Measurements from ENCODE around the gene ARMC9. TPM values are rescaled to one million over a fixed set of nuclear protein-coding genes. Genes with fewer than 3 reads are reported as not detected.

Gene ARMC9
- total and polyA plus RNA-seq, 2 donors (not counting 3 experiments of a cell fraction or from before 2014, with no cell fraction given), result 16.4 to 24.2 TPM

GRCh38 chr2:231398585-231398984 is 200.2 kb downstream of the ARMC9 start:
- FAIRE-seq (no peak), DNase-seq (ENCODE audit: low read depth, low spot score) (no peak)
- Histone ChIP-seq H3K4me2 (ENCODE audit: insufficient read depth, low read length) (no peak overlapping the region), H3K9ac (replicated peaks; ENCODE audit: extremely low read depth, insufficient read depth, low read length) (no peak overlapping the region), H3K9me3 (replicated peaks; ENCODE audit: control insufficient read depth, insufficient read depth, low read length) (no peaks in the 10 kb centered on the region), H3K4me3 (replicated peaks in 1 of 3; ENCODE audit: insufficient read depth in 1 of 3, low read depth in 1 of 3, low read length in 3 of 3) (no peak overlapping the region), H3K4me1 (ENCODE audit: control insufficient read depth, extremely low read depth, insufficient read depth, low read length) (no peaks in the 10 kb centered on the region), H2AFZ (ENCODE audit: low read depth, low read length) (no peak overlapping the region), H3K36me3 (ENCODE audit: control insufficient read depth in 2 of 2, extremely low read depth in 1 of 2, insufficient read depth in 2 of 2, low read length in 2 of 2) (no peaks in the 10 kb centered on the region), H4K20me1 (replicated peaks; ENCODE audit: control insufficient read depth, extremely low read depth, insufficient read depth, low read length) (no peaks in the 10 kb centered on the region), H3K9me1 (replicated peaks; ENCODE audit: control insufficient read depth, extremely low read depth, insufficient read depth, low read length) (no peaks in the 10 kb centered on the region), H3K79me2 (ENCODE audit: control insufficient read depth, insufficient read depth, low read length) (no peaks in the 10 kb centered on the region), H3K27me3 (ENCODE audit: control insufficient read depth in 2 of 2, insufficient read depth in 2 of 2, low read length in 2 of 2) (peaks cover 0 to 8% of the 10 kb centered on the region in 2 experiments), H3K27ac (ENCODE audit: insufficient read depth, low read depth, low read length) (no peak overlapping the region)
- dilution Hi-C loops (cut with MboI; ENCODE audit: extremely low pct_ligation_motif_present, low sequenced_read_pairs), result no loop called here
- intact Hi-C loops (cut with micrococcal nuclease), result no loop called here
- no TSS peak for BruUV-seq (replicated peaks)
- CTCF ChIA-PET, result no interaction called here
- TF ChIP-seq JUN (IDR thresholded peaks at IDR 0.05; ENCODE audit: borderline replicate concordance, insufficient read depth, insufficient read length, low read depth) (no peak), MAX (IDR thresholded peaks at IDR 0.05; ENCODE audit: insufficient read depth, insufficient read length) (no peak), GATA2 (IDR thresholded peaks at IDR 0.05; ENCODE audit: insufficient read depth, insufficient read length, low read depth, low read length) (no peak), MYC (IDR thresholded peaks at IDR 0.05; ENCODE audit: low read depth, low read length) (no peak), POLR2A (IDR thresholded peaks at IDR 0.05; ENCODE audit: low read depth, low read length) (no peak), POLR2AphosphoS5 (IDR thresholded peaks at IDR 0.05; ENCODE audit: insufficient read depth, low read depth, low read length) (no peak), CTCF (IDR thresholded peaks at IDR 0.05; ENCODE audit: extremely low read depth in 1 of 2, insufficient read depth in 1 of 2, low read depth in 1 of 2, low read length in 2 of 2) (no peak), FOS (IDR thresholded peaks at IDR 0.05; ENCODE audit: borderline replicate concordance, insufficient read depth, low read length) (no peak), EZH2 (IDR thresholded peaks at IDR 0.05; ENCODE audit: borderline replicate concordance, low read depth, low read length, severe bottlenecking) (no peak)
- POLR2A ChIA-PET, result no interaction called here

Data from endothelial cell of umbilical vein (primary cell).